ENCODE results near the gene RAD21L1.

Gene RAD21L1

GRCh38 chr20:1184260-1184637 is 41.6 kb upstream of the RAD21L1 start:
- DNase-seq (ENCODE audit: extremely low read depth, low read depth): no peak
- TF ChIP-seq CTCF (IDR thresholded peaks at IDR 0.05; ENCODE audit: low read depth, low read length): no peak

- no peak for TF ChIP-seq CTCF (IDR thresholded peaks at IDR 0.05; ENCODE audit: low read depth, low read length)
- DNase-seq (ENCODE audit: extremely low read depth, low read depth): no peak
These were observed 41.1 kb upstream of the RAD21L1 start, which contains the start of gene TMEM74B for GRCh38 chr20:1184638-1185315. Gene TMEM74B, minus strand, starts transcription at chr20:1184981. Its CDS starts 1,180 bp downstream, at chr20:1183801.

- TF ChIP-seq CTCF (IDR thresholded peaks at IDR 0.05; ENCODE audit: low read depth, low read length): no peak
- no peak for DNase-seq (ENCODE audit: extremely low read depth, low read depth)
These were observed 40.5 kb upstream of the RAD21L1 start for GRCh38 chr20:1185316-1185741.

- no peak for DNase-seq (ENCODE audit: extremely low read depth, low read depth)
- TF ChIP-seq CTCF (IDR thresholded peaks at IDR 0.05; ENCODE audit: low read depth, low read length): peak; percentile 55
These were observed 40.0 kb upstream of the RAD21L1 start for GRCh38 chr20:1185790-1186334.

GRCh38 chr20:1186367-1186991 is 39.4 kb upstream of the RAD21L1 start:
- TF ChIP-seq CTCF (IDR thresholded peaks at IDR 0.05; ENCODE audit: low read depth, low read length): no peak
- no peak for DNase-seq (ENCODE audit: extremely low read depth, low read depth)

- TF ChIP-seq CTCF (IDR thresholded peaks at IDR 0.05; ENCODE audit: low read depth, low read length): no peak
- DNase-seq (ENCODE audit: extremely low read depth, low read depth): no peak
These were observed 38.2 kb upstream of the RAD21L1 start for GRCh38 chr20:1187605-1188171.

- no peak for TF ChIP-seq CTCF (IDR thresholded peaks at IDR 0.05; ENCODE audit: low read depth, low read length)
- DNase-seq (ENCODE audit: extremely low read depth, low read depth): no peak
These were observed 37.5 kb upstream of the RAD21L1 start for GRCh38 chr20:1188347-1188746.

Measured in AG09319 (cell line).